ENCODE results near the gene AMD1. TPM values are rescaled to one million over a fixed set of nuclear protein-coding genes. Genes with fewer than 3 reads are reported as not detected.
A peak's percentile ranks its signal among the peaks of the same experiment; 100 is the strongest.

AMD1 gene
- total RNA-seq, 2 donors from 2014 or later: 49.5 to 120 TPM

DNA sequence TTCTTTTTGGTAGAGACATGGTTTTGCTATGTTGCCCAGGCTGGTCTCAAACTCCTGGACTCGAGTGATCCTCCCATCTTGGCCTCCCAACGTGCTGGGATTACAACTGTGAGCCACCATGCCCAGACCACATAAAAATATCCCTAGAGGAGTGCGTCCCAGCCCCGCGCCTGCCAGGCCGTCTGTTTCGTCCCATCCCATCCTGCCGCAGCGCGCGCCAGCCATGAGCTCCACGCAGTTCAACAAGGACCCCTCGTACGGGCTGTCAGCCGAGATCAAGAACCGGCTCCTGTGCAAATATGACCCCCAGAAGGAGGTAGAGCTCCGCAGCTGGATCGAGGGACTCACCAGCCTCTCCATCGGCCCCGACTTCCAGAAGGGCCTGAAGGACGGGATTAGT, 16.6 kb upstream of the AMD1 start:
- ATAC-seq (ENCODE audit: insufficient number of reproducible peaks, low FRiP score, low read depth): no peak

DNA sequence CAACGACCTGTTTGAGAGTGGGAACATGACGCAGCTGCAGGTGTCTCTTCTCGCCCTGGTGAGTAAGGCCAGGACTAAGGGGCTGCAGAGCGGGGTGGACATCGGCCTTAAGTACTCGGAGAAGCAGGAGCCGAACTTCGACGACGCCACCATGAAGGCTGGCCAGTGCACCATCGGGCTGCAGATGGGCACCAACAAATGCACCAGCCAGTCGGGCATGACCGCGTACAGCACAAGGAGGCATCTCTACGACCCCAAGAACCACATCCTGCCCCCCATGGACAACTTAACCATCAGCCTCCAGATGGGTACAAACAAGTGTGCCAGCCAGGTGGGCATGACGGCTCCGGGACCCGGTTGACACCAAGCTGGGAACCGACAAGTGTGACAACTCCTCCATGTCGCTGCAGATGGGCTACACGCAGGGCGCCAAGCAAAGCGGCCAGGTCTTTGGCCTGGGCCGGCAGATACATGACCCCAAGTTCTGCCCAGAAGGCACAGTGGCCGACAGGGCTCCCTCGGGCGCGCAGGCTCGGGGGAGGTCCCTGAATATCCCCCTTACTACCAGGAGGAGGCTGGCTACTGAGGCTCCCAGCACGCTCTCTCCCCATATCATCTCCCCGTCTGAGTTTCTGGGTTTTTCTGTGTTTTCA, 15.9 kb upstream of the AMD1 start:
- Histone ChIP-seq H3K4me1 (ENCODE audit: control insufficient read depth in 1 of 2, low read depth in 2 of 2) (no peaks in the 10 kb centered on the region), H3K9me3 (no peaks in the 10 kb centered on the region), H3K27ac (no peak overlapping the region), H3K36me3 (no peaks in the 10 kb centered on the region), H3K4me3 (peak overlapping the region; percentile 5), H3K27me3 (replicated peaks; ENCODE audit: insufficient read depth) (no peaks in the 10 kb centered on the region)
- TF ChIP-seq, protein P1, sequence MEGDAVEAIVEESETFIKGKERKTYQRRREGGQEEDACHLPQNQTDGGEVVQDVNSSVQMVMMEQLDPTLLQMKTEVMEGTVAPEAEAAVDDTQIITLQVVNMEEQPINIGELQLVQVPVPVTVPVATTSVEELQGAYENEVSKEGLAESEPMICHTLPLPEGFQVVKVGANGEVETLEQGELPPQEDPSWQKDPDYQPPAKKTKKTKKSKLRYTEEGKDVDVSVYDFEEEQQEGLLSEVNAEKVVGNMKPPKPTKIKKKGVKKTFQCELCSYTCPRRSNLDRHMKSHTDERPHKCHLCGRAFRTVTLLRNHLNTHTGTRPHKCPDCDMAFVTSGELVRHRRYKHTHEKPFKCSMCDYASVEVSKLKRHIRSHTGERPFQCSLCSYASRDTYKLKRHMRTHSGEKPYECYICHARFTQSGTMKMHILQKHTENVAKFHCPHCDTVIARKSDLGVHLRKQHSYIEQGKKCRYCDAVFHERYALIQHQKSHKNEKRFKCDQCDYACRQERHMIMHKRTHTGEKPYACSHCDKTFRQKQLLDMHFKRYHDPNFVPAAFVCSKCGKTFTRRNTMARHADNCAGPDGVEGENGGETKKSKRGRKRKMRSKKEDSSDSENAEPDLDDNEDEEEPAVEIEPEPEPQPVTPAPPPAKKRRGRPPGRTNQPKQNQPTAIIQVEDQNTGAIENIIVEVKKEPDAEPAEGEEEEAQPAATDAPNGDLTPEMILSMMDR (IDR thresholded peaks at IDR 0.05): no peak
- ATAC-seq (ENCODE audit: insufficient number of reproducible peaks, low FRiP score, low read depth): no peak
- no peak for DNase-seq (ENCODE audit: low spot score)

More for the DNA sequence above, 16.6 kb upstream of the AMD1 start:
- H3K36me3 ChIP-seq: no peaks in the 10 kb centered on the region
- H3K27ac ChIP-seq: no peak overlapping the region
- H3K4me1 ChIP-seq (ENCODE audit: control insufficient read depth in 1 of 2, low read depth in 2 of 2): no peaks in the 10 kb centered on the region
- H3K4me3 ChIP-seq: no peak overlapping the region
- TF ChIP-seq, protein P1 (IDR thresholded peaks at IDR 0.05): no peak
- no peaks in the 10 kb centered on the region for H3K9me3 ChIP-seq
- H3K27me3 ChIP-seq (replicated peaks; ENCODE audit: insufficient read depth): no peaks in the 10 kb centered on the region
- no peak for DNase-seq (ENCODE audit: low spot score)

DNA sequence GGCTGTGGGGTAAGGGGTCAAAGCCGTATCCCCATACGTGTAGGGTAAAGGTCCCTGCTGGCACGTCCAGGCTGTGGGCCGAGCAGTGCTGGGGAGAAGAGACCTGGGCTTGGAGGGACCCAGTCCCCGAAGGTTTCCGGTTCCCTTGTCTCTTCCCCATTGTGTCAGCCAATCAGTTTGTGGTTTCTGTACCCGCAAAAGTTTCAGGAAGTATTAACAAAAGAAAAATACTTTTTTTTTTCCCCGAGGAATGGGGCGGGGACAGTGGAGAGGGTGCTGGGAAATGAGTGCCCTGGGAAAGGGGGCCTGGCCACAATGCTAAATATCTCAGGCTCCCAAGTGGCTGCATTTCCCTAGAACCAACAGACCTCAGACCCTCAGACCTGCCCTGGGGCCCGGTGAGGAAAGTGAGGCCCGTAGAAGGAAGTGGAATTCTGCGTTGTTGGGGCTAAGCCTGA, 15.2 kb upstream of the AMD1 start:
- no peaks in the 10 kb centered on the region for H3K4me1 ChIP-seq (ENCODE audit: control insufficient read depth in 1 of 2, low read depth in 2 of 2)
- no peaks in the 10 kb centered on the region for H3K27me3 ChIP-seq (replicated peaks; ENCODE audit: insufficient read depth)
- no peaks in the 10 kb centered on the region for H3K36me3 ChIP-seq
- no peaks in the 10 kb centered on the region for H3K9me3 ChIP-seq
- TF ChIP-seq, protein P1 (IDR thresholded peaks at IDR 0.05): no peak
- no peak for ATAC-seq (ENCODE audit: insufficient number of reproducible peaks, low FRiP score, low read depth)
- DNase-seq (ENCODE audit: low spot score): no peak
- no peak overlapping the region for H3K27ac ChIP-seq
- peak overlapping the region; percentile 5 for H3K4me3 ChIP-seq

- no peaks in the 10 kb centered on the region for H3K4me1 ChIP-seq (ENCODE audit: control insufficient read depth in 1 of 2, low read depth in 2 of 2)
- TF ChIP-seq, protein P1 (IDR thresholded peaks at IDR 0.05): no peak
- no peaks in the 10 kb centered on the region for H3K9me3 ChIP-seq
- H3K4me3 ChIP-seq: no peak overlapping the region
- H3K36me3 ChIP-seq: no peaks in the 10 kb centered on the region
- ATAC-seq (ENCODE audit: insufficient number of reproducible peaks, low FRiP score, low read depth) (no peak), DNase-seq (ENCODE audit: low spot score) (no peak)
- no peak overlapping the region for H3K27ac ChIP-seq
- no peaks in the 10 kb centered on the region for H3K27me3 ChIP-seq (replicated peaks; ENCODE audit: insufficient read depth)
Observed at GRCh38 chr6:110864824-110865223, 9.8 kb upstream of the AMD1 start.

GRCh38 chr6:110874880-110875547, 429 bp downstream of the AMD1 start:
- Histone ChIP-seq H3K27ac (peak overlapping the region; percentile 90 to 93), H3K36me3 (no peaks in the 10 kb centered on the region), H3K4me1 (ENCODE audit: control insufficient read depth in 1 of 2, low read depth in 2 of 2) (peaks cover 20 to 39% of the 10 kb centered on the region in 2 donors), H3K4me3 (peak overlapping the region; percentile 93), H3K27me3 (replicated peaks; ENCODE audit: insufficient read depth) (no peaks in the 10 kb centered on the region), H3K9me3 (no peaks in the 10 kb centered on the region)
- peak; percentile 2 for ATAC-seq (ENCODE audit: insufficient number of reproducible peaks, low FRiP score, low read depth)
- TF ChIP-seq, protein P1 (IDR thresholded peaks at IDR 0.05): no peak
- DNase-seq (ENCODE audit: low spot score): no peak

Measured in thoracic aorta (tissue), 2 donors.